Mesothelial cell of epicardium (in vitro differentiated cells): ENCODE data around the gene FRMD4A. TPM values are rescaled to one million over a fixed set of nuclear protein-coding genes. Genes with fewer than 3 reads are reported as not detected.

ENCODE experiments used
- DNase-seq, 2 experiments: peaks; one replicate each; pipeline ENCODE4 v3.0.0; 2021; ENCODE audit warnings: low spot score in 2 of 2; ENCODE audit not compliant: unreplicated experiment in 2 of 2
- H3K27ac Mint-ChIP-seq: 2 replicates; pipeline ENCODE4 v1.8.0; 2021; ENCODE audit warnings: mixed read lengths
- H3K27me3 Mint-ChIP-seq: 2 replicates; pipeline ENCODE4 v1.8.0; 2021; ENCODE audit warnings: low read depth, mixed read lengths
- H3K36me3 Mint-ChIP-seq: 2 replicates; pipeline ENCODE4 v1.8.0; 2021; ENCODE audit warnings: mixed read lengths
- H3K4me1 Mint-ChIP-seq: 2 replicates; pipeline ENCODE4 v1.8.0; 2021; ENCODE audit warnings: mixed read lengths
- H3K4me3 Mint-ChIP-seq: 2 replicates; pipeline ENCODE4 v1.8.0; 2021; ENCODE audit warnings: mild to moderate bottlenecking, moderate library complexity, mixed read lengths
- H3K9me3 Mint-ChIP-seq: 2 replicates; pipeline ENCODE4 v1.8.0; 2021; ENCODE audit warnings: mixed read lengths
- CTCF ChIP-seq: fragments of 200-600 bp; sonication (generic); IDR thresholded peaks from one replicate; pipeline ENCODE4 v1.5.0; 2021; ENCODE audit warnings: antibody characterized with exemption; ENCODE audit not compliant: unreplicated experiment
- total RNA-seq: library from RNA; stranded (reverse); gene quantifications from 3 replicates; pipeline ENCODE4 v1.2.1, GENCODE V29; 2021

FRMD4A gene
- total RNA-seq, 1 donor from 2014 or later, result 45.0 TPM

GRCh38 chr10:13629116-13629515 is 701.6 kb downstream of the FRMD4A start:
- H3K27ac Mint-ChIP-seq, result no peak overlapping the region
- no peak for TF ChIP-seq CTCF
- no peaks in the 10 kb centered on the region for H3K9me3 Mint-ChIP-seq
- peaks cover 13% of the 10 kb centered on the region for H3K36me3 Mint-ChIP-seq
- H3K4me1 Mint-ChIP-seq, result peaks cover 10% of the 10 kb centered on the region
- H3K4me3 Mint-ChIP-seq, result no peak overlapping the region
- H3K27me3 Mint-ChIP-seq, result no peaks in the 10 kb centered on the region
- no peak for DNase-seq

DNA sequence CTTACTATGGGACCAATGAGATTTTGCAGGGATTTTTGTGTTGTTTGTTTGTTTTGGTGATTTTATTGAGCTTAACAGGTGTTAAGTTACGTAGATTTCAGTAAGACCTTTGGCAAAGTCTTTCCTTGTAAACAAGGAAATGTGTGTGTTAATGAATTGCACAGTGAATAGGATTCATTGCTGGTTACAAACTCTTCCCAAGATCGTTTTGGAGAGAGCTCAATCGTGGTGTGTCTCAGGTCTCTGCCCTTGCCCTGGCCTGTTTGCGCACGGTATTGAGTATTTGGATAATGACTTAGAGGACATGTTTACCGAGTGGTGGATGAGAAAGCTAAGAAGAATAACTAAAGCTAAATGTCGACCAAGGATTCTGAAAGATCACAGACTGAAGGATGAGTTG is 702.1 kb downstream of the FRMD4A start:
- Mint-ChIP-seq H3K27ac (peak overlapping the region; percentile 17), H3K27me3 (no peaks in the 10 kb centered on the region), H3K9me3 (no peaks in the 10 kb centered on the region), H3K4me1 (peaks cover 10% of the 10 kb centered on the region), H3K36me3 (peaks cover 13% of the 10 kb centered on the region), H3K4me3 (no peak overlapping the region)
- TF ChIP-seq CTCF, result no peak
- DNase-seq, result no peak

GRCh38 chr10:13627459-13628310 is 703.0 kb downstream of the FRMD4A start:
- H3K4me1 Mint-ChIP-seq, result peaks cover 6% of the 10 kb centered on the region
- H3K4me3 Mint-ChIP-seq, result no peak overlapping the region
- DNase-seq, result no peak
- no peaks in the 10 kb centered on the region for H3K27me3 Mint-ChIP-seq
- no peak for TF ChIP-seq CTCF
- no peaks in the 10 kb centered on the region for H3K9me3 Mint-ChIP-seq
- no peak overlapping the region for H3K27ac Mint-ChIP-seq
- peaks cover 14% of the 10 kb centered on the region for H3K36me3 Mint-ChIP-seq

GRCh38 chr10:13624630-13625029 is 706.1 kb downstream of the FRMD4A start:
- H3K27me3 Mint-ChIP-seq, result no peaks in the 10 kb centered on the region
- no peak for DNase-seq
- H3K4me3 Mint-ChIP-seq, result no peak overlapping the region
- peaks cover 5% of the 10 kb centered on the region for H3K4me1 Mint-ChIP-seq
- H3K9me3 Mint-ChIP-seq, result no peaks in the 10 kb centered on the region
- no peak overlapping the region for H3K27ac Mint-ChIP-seq
- TF ChIP-seq CTCF, result no peak
- peaks cover 10% of the 10 kb centered on the region for H3K36me3 Mint-ChIP-seq

- TF ChIP-seq CTCF, result no peak
- Mint-ChIP-seq H3K9me3 (no peaks in the 10 kb centered on the region), H3K36me3 (peaks cover 27% of the 10 kb centered on the region), H3K27ac (no peak overlapping the region), H3K4me3 (no peak overlapping the region), H3K4me1 (peaks cover 16% of the 10 kb centered on the region), H3K27me3 (no peaks in the 10 kb centered on the region)
- DNase-seq, result no peak
These were observed 708.8 kb downstream of the FRMD4A start for GRCh38 chr10:13621931-13622330.
